T-cell (primary cell): ENCODE measurements around the gene AGPAT4. TPM values are rescaled to one million over a fixed set of nuclear protein-coding genes. Genes with fewer than 3 reads are reported as not detected.

Source experiments
- ATAC-seq, 4 experiments: fragments of 200-7000 bp in 3 of 4; fragments of 150-1000 bp in 1 of 4; cut with Tn5 transposase; replicated peaks in 1 of 4; 1 replicate in 3 of 4; 2 replicates in 1 of 4; pipeline ENCODE4 v1.10.0; 2021; ENCODE audit warnings: moderate library complexity in 3 of 4, mild to moderate bottlenecking in 2 of 4, moderate number of reproducible peaks in 1 of 4
- CTCF ChIA-PET, 2 donors: fragments of 300-600 bp; sonication (Branson Sonifier 250); formaldehyde crosslinking; loops; one replicate each; lab custom pipeline; 2022; ENCODE audit warnings: antibody characterized with exemption in 2 of 2; lab: Charles Lee
- POLR2A ChIA-PET, 2 donors: fragments of 300-600 bp; sonication (Branson Sonifier 250); formaldehyde crosslinking; loops; one replicate each; lab custom pipeline; 2022; ENCODE audit warnings: antibody characterized with exemption in 2 of 2; lab: Charles Lee
- DNase-seq, 35 experiments: peaks; one replicate each; pipeline versions ENCODE4 v3.0.0 to v3.0.0-alpha.2; 2013 to 2023
- H3K27ac ChIP-seq: one replicate; pipeline ENCODE4 v1.5.1; 2013; ENCODE audit warnings: low read length
- H3K27me3 ChIP-seq, 2 experiments: replicated peaks in 1 of 2; 1 replicate in 1 of 2; 2 replicates in 1 of 2; pipeline versions ENCODE4 v1.6.1 to v1.7.0; 2013; ENCODE audit warnings: low read length in 1 of 2, mixed read lengths in 1 of 2; ENCODE audit not compliant: control insufficient read depth in 2 of 2, insufficient read depth in 2 of 2; ENCODE audit errors: extremely low read depth in 1 of 2
- H3K36me3 ChIP-seq, 2 donors: 1 replicate in 1 of 2; 2 replicates in 1 of 2; pipeline versions ENCODE4 v1.6.1 to v1.7.0; 2013; ENCODE audit warnings: low read length in 1 of 2; ENCODE audit not compliant: control insufficient read depth in 2 of 2, insufficient read depth in 1 of 2; ENCODE audit errors: extremely low read depth in 1 of 2
- H3K4me1 ChIP-seq, 2 experiments: 1 replicate in 1 of 2; 2 replicates in 1 of 2; pipeline versions ENCODE4 v1.6.1 to v1.7.0; 2013; ENCODE audit warnings: low read length in 2 of 2, mixed read lengths in 1 of 2; ENCODE audit not compliant: insufficient read depth in 2 of 2, control insufficient read depth in 1 of 2; ENCODE audit errors: extremely low read depth in 1 of 2
- H3K4me3 ChIP-seq, 2 donors: 1 replicate in 1 of 2; 2 replicates in 1 of 2; pipeline versions ENCODE4 v1.5.1 to v1.7.0; 2013; ENCODE audit warnings: mild to moderate bottlenecking in 2 of 2, low read length in 1 of 2, moderate library complexity in 1 of 2; ENCODE audit not compliant: control insufficient read depth in 1 of 2; ENCODE audit errors: extremely low read depth in 1 of 2
- H3K9me3 ChIP-seq: 2 replicates; pipeline ENCODE4 v1.7.0; 2013
- H3K27ac Mint-ChIP-seq, 2 donors: one replicate each; pipeline ENCODE4 v1.8.0; 2020 to 2021; ENCODE audit warnings: mild to moderate bottlenecking in 2 of 2, mixed read lengths in 2 of 2
- H3K27me3 Mint-ChIP-seq, 2 donors: one replicate each; pipeline ENCODE4 v1.8.0; 2021 to 2022; ENCODE audit warnings: mixed read lengths in 2 of 2
- H3K36me3 Mint-ChIP-seq: one replicate; pipeline ENCODE4 v1.8.0; 2021; ENCODE audit warnings: mixed read lengths
- H3K4me1 Mint-ChIP-seq, 3 donors: one replicate each; pipeline ENCODE4 v1.8.0; 2020 to 2022; ENCODE audit warnings: mixed read lengths in 3 of 3, mild to moderate bottlenecking in 1 of 3
- H3K4me3 Mint-ChIP-seq, 3 donors: one replicate each; pipeline ENCODE4 v1.8.0; 2020 to 2022; ENCODE audit warnings: mild to moderate bottlenecking in 3 of 3, mixed read lengths in 3 of 3, moderate library complexity in 3 of 3
- H3K9me3 Mint-ChIP-seq, 3 donors: one replicate each; pipeline ENCODE4 v1.8.0; 2020 to 2022; ENCODE audit warnings: mixed read lengths in 3 of 3
- WGBS: methylation state at CpG from one replicate; pipeline ENCODE4 v1.1.5; 2013; ENCODE audit warnings: missing lambda C conversion rate; ENCODE audit not compliant: insufficient coverage; 5-methylcytosine and 5-hydroxymethylcytosine counted together
- total RNA-seq, 35 experiments: library from RNA in 6 of 35; stranded (reverse) in 6 of 35; fragments of 120-200 nt in 1 of 35; gene quantifications; one replicate each; pipeline versions ENCODE4 v1.2.1 to v1.2.4 and lab custom pipeline; 2013 to 2026

The AGPAT4 gene
- total RNA-seq, 5 donors from 2014 or later (not counting 1 experiment from before 2014, with no cell fraction given): 5.6 to 15.0 (median 6.3) TPM

DNA sequence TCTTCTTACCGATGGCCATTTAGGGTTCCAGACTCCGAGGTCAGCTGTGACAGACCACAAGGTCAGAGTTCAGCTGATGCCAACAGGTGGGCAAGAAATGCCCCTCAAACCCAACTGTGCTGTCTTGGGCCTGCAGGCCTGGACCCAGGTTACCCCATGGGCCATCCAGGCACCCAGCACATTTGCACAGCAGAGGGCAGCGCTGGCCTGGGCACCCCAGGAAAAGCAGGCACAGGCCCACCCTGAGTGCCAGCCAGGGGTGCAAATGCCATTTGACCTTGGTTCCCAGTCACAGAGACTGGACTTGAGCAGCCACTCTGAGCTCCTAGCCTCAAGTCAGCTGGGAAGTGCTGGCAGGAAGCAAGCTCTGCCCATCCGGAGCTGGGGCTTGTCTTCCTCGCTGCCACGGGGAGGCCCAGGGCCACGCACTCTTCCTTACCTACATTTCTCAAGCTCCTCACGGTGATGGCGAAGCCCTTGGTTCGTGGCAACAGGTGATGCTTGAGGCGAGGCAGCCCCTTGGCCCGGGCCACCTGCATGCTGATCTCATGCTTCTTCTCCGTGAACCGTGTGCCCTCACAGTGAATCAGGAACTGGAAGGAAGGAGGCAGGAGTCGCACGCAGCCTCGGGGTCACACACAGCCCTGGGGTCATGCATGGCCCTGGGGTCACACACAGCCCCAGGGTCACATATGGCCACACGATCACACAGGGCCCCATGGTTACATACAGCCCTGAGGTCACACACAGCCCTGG, 120.8 kb downstream of the AGPAT4 start:
- no peaks in the 10 kb centered on the region for H3K4me1 Mint-ChIP-seq

DNA sequence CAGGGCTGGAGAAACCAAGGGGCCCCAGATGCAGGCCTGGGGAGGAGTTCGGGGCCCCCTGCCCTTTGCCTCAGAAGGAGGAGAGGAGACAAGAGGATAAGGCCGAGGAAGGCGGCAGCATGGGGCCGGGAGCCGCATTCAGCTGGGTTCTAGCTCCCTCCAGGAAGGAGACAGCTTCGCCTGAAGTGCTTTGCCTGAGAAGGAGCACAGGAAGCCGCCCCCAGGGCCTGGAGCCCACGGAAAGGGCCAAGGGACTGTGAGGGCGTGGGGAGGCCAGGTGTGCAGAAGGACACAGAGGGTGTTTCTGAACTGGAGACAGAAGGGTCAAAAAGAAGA, 121.4 kb downstream of the AGPAT4 start:
- ATAC-seq (no peak), DNase-seq (no peak)
- ChIA-PET POLR2A (no interaction called here), CTCF (interaction anchor here in 1 of 2 donors (1.0 to 1.1 kb wide), 2 partner anchors 218 to 221 kb away, joined by 3 to 4 read pairs; no protein-coding TSS in a partner anchor)
- WGBS: 89% methylated on average over 9 of the region's 9 CpGs
- peaks cover 25% of the 10 kb centered on the region for H3K36me3 Mint-ChIP-seq
- no peaks in the 10 kb centered on the region for H3K27me3 Mint-ChIP-seq
- H3K4me3 Mint-ChIP-seq: no peak overlapping the region
- H3K4me1 ChIP-seq: no peaks in the 10 kb centered on the region
- H3K27ac ChIP-seq: no peak overlapping the region
- no peak overlapping the region for H3K4me3 ChIP-seq
- H3K27me3 ChIP-seq: no peaks in the 10 kb centered on the region
- H3K4me1 Mint-ChIP-seq: no peaks in the 10 kb centered on the region
- H3K27ac Mint-ChIP-seq: no peak overlapping the region
- no peaks in the 10 kb centered on the region for H3K9me3 ChIP-seq
- H3K9me3 Mint-ChIP-seq: peaks cover 0 to 4% (median under 1%) of the 10 kb centered on the region in 3 donors
- peaks cover 2 to 3% of the 10 kb centered on the region in 2 donors for H3K36me3 ChIP-seq

More for the DNA sequence above, 120.8 kb downstream of the AGPAT4 start:
- peaks cover 26% of the 10 kb centered on the region for H3K36me3 Mint-ChIP-seq
- peak in 4 of 35 experiments; percentile 4 to 28 (median 8) for DNase-seq
- Histone ChIP-seq H3K4me1 (no peaks in the 10 kb centered on the region), H3K27ac (no peak overlapping the region), H3K9me3 (no peaks in the 10 kb centered on the region), H3K36me3 (peaks cover 2 to 3% of the 10 kb centered on the region in 2 donors), H3K27me3 (no peaks in the 10 kb centered on the region), H3K4me3 (no peak overlapping the region)
- no peaks in the 10 kb centered on the region for H3K27me3 Mint-ChIP-seq
- POLR2A ChIA-PET: no interaction called here
- peaks cover 0 to 8% (median 6%) of the 10 kb centered on the region in 3 donors for H3K9me3 Mint-ChIP-seq
- no peak overlapping the region for H3K27ac Mint-ChIP-seq
- WGBS: 92% methylated on average over 18 of the region's 18 CpGs
- CTCF ChIA-PET: interaction anchor here in 1 of 2 donors (1.0 to 1.1 kb wide), 2 partner anchors 218 to 220 kb away, joined by 3 to 4 read pairs; no protein-coding TSS in a partner anchor
- H3K4me3 Mint-ChIP-seq: no peak overlapping the region
- peak in 1 of 4 experiments; percentile 56 for ATAC-seq

DNA sequence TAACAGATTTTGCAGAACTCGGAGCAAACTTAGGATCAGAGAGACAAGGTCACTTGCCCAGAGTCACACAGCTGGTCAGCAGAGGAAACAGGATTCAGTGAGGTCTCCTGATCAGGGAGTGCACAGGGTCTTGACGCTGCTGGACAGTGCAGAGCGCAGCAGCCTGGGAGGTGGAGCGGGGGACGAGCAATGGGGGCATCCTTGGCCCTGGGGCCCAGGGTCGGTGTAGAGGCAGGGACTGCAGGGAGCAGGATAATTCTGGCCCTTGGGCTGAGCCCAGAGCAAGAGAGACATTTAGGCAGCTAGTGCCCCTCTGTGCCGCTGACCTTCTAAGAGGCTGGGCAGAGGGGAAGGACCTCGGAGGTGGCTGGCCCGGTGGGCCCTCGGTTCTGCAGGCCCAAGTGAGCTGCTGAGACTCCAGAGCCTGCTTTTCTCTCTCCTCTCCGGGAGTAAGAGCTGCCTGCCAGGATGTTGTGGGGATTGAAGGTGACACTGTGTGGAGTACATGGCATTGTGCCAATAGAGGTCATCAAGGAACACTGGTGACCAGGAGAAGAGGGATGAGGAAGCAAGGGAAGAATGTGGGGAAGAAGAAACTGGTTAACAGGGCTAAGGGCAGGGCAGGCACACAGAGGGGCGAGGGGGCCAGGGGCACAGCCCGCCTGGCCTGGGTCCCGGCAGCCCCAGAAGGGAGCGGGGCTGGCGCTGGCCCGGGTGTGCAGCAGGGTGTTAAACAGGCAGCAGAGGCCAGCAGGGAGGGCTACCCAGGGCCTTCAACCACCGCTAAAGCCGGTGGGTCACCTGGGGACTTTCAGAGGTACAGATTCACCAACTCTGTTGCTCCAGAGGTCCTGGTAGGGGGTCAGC, 122.0 kb downstream of the AGPAT4 start:
- ATAC-seq (no peak), DNase-seq (no peak)
- H3K4me1 Mint-ChIP-seq: no peaks in the 10 kb centered on the region
- no peak overlapping the region for H3K27ac Mint-ChIP-seq
- H3K27me3 Mint-ChIP-seq: no peaks in the 10 kb centered on the region
- POLR2A ChIA-PET: no interaction called here
- WGBS: 94% methylated on average over 16 of the region's 19 CpGs
- Histone ChIP-seq H3K4me3 (no peak overlapping the region), H3K36me3 (peaks cover 2 to 3% of the 10 kb centered on the region in 2 donors), H3K27ac (no peak overlapping the region), H3K27me3 (no peaks in the 10 kb centered on the region), H3K4me1 (no peaks in the 10 kb centered on the region), H3K9me3 (no peaks in the 10 kb centered on the region)
- H3K36me3 Mint-ChIP-seq: peaks cover 21% of the 10 kb centered on the region
- CTCF ChIA-PET: no interaction called here
- peaks cover 0 to 1% (median 0%) of the 10 kb centered on the region in 3 donors for H3K9me3 Mint-ChIP-seq
- no peak overlapping the region for H3K4me3 Mint-ChIP-seq

- 94% methylated on average over 15 of the region's 18 CpGs for WGBS
- ChIA-PET POLR2A (no interaction called here), CTCF (no interaction called here)
- H3K4me3 ChIP-seq: no peak overlapping the region
- no peaks in the 10 kb centered on the region for H3K27me3 ChIP-seq
- H3K27ac ChIP-seq: no peak overlapping the region
- peaks cover 2 to 9% of the 10 kb centered on the region in 2 donors for H3K36me3 ChIP-seq
- Mint-ChIP-seq H3K9me3 (no peaks in the 10 kb centered on the region), H3K27me3 (no peaks in the 10 kb centered on the region), H3K36me3 (peaks cover 20% of the 10 kb centered on the region), H3K4me3 (no peak overlapping the region), H3K27ac (no peak overlapping the region), H3K4me1 (no peaks in the 10 kb centered on the region)
- DNase-seq (no peak), ATAC-seq (no peak)
- H3K9me3 ChIP-seq: no peaks in the 10 kb centered on the region
- no peaks in the 10 kb centered on the region for H3K4me1 ChIP-seq
These were observed 122.7 kb downstream of the AGPAT4 start for GRCh38 chr6:161151059-161151645.

- no peaks in the 10 kb centered on the region for H3K4me1 Mint-ChIP-seq
- Histone ChIP-seq H3K9me3 (no peaks in the 10 kb centered on the region), H3K4me1 (no peaks in the 10 kb centered on the region), H3K36me3 (peaks cover 2 to 9% of the 10 kb centered on the region in 2 donors), H3K4me3 (no peak overlapping the region), H3K27me3 (no peaks in the 10 kb centered on the region), H3K27ac (no peak overlapping the region)
- H3K4me3 Mint-ChIP-seq: no peak overlapping the region
- no peaks in the 10 kb centered on the region for H3K27me3 Mint-ChIP-seq
- H3K36me3 Mint-ChIP-seq: peaks cover 20% of the 10 kb centered on the region
- 94% methylated on average over 3 of the region's 8 CpGs for WGBS
- ChIA-PET POLR2A (no interaction called here), CTCF (no interaction called here)
- no peaks in the 10 kb centered on the region for H3K9me3 Mint-ChIP-seq
- no peak for DNase-seq
- ATAC-seq: no peak
- H3K27ac Mint-ChIP-seq: no peak overlapping the region
These were observed 123.3 kb downstream of the AGPAT4 start for GRCh38 chr6:161150566-161150965.

GRCh38 chr6:161150136-161150535, 123.7 kb downstream of the AGPAT4 start:
- H3K27ac ChIP-seq: no peak overlapping the region
- H3K27me3 ChIP-seq: no peaks in the 10 kb centered on the region
- no peaks in the 10 kb centered on the region for H3K4me1 ChIP-seq
- H3K27me3 Mint-ChIP-seq: no peaks in the 10 kb centered on the region
- no peaks in the 10 kb centered on the region for H3K9me3 Mint-ChIP-seq
- DNase-seq (no peak), ATAC-seq (no peak)
- no peaks in the 10 kb centered on the region for H3K9me3 ChIP-seq
- no peak overlapping the region for H3K4me3 ChIP-seq
- ChIA-PET CTCF (no interaction called here), POLR2A (interaction anchor here in 1 of 2 donors (0.6 to 0.7 kb wide), 2 partner anchors 159 to 210 kb away, joined by 3 to 4 read pairs; no protein-coding TSS in a partner anchor)
- no peak overlapping the region for H3K27ac Mint-ChIP-seq
- peaks cover 2 to 9% of the 10 kb centered on the region in 2 donors for H3K36me3 ChIP-seq
- peaks cover 20% of the 10 kb centered on the region for H3K36me3 Mint-ChIP-seq
- 91% methylated on average over 5 of the region's 5 CpGs for WGBS
- H3K4me1 Mint-ChIP-seq: no peaks in the 10 kb centered on the region
- H3K4me3 Mint-ChIP-seq: no peak overlapping the region
